A549 treated with ZK216348 at 1 μM for 4 hours (cell line): ENCODE data around the gene EEF1G. TPM values are rescaled to one million over a fixed set of nuclear protein-coding genes. Genes with fewer than 3 reads are reported as not detected.

Experiments
- total RNA-seq: library from RNA; stranded (reverse); fragments of 200-300 nt; extraction: Qiagen RNA extraction; gene quantifications from 5 replicates; pipeline ENCODE4 v1.2.3, GENCODE V29; 2022; ENCODE audit warnings: low read depth

EEF1G gene, protein sequence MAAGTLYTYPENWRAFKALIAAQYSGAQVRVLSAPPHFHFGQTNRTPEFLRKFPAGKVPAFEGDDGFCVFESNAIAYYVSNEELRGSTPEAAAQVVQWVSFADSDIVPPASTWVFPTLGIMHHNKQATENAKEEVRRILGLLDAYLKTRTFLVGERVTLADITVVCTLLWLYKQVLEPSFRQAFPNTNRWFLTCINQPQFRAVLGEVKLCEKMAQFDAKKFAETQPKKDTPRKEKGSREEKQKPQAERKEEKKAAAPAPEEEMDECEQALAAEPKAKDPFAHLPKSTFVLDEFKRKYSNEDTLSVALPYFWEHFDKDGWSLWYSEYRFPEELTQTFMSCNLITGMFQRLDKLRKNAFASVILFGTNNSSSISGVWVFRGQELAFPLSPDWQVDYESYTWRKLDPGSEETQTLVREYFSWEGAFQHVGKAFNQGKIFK
- total RNA-seq, result 1,887 to 2,053 TPM (median 2,011 TPM) in 5 replicates

DNA sequence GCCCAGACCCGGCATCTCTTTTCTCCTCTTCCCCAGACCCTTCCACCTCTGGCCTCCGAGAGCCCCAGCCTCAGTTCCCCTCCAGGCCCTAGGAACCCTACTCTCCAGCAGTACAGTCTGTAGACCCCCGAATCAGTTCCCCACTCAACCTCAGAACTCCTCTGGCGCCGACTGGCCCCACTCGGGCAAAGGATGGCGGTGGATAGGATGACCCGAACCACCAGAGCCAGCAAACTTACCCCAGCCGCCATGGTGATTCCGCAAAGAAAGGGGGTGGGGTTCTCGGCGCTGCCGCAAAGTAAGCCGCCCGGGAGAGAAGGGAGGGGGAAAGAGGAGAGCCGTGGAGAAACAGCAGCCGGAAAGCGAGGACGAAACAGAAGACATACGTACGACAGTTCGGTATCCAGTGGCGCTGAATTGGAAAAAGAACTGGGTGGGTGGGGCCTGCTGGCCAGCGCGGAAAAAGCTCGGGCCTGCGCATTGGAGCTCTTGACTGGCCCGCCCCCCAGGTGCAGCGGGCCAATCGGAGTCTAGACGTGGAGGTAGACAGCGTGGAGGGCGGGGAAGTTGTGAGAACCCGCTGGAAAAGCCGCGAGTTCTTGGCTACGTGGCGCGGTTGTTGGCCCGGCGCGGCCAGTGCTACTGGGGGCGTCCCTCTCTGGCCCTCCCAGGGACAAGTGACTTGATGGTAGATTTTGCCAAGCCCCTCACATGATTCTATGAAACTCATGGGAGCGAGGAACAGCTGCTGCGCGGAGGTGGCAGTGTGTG lies at the start of gene EEF1G:
TSS of gene EEF1G (minus strand) at position 300 of the 771 bp plus-strand sequence. CDS start at position 251, 49 bp downstream.

DNA sequence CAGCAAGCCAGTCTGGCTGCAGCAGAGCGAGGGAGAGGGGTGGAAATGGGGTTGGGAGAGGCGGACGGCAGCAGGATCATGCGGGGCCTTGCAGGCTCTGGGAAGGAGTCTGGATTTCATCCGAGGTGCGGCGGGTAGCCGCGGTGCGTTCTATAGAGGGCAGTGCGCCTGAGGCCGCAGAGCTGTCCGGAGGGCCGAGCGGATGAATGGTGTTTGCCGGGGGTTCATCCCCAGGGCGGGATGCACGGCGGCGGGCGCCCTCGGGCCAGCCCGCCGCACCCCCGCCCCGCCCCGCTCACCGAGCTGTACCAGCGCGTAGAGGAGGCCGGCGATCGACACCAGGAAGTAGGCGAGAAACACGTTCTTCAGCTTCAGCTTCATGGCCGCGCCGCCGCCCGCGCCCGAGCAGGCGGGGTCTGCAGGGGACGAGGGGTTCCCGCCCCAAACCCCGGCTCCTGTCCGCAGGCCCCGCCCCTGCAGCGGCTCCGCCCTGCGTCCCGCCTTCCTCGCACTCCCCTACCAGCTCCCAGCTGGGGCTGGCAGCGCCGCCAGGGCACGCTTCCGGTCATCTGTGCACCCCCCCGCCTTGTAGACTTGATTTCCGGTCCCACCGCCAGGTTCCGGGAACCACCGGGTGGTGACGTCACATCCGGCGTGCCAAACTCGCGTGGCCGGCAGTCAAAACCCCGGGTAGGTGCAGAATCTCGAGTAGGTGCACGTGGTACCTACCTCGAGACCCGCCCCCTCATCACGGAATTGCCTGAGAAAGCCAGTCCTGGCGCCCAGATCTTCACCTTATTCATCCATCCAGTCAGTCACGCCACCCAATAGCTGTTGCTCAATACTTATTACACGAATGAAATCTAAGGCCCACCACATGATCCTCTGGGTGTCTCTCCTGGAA lies 48.1 kb upstream of the EEF1G start, which contains the start of gene B3GAT3:
TSS of gene B3GAT3 (minus strand) at position 420 of the 904 bp plus-strand sequence. CDS start at position 381, 39 bp downstream.

DNA sequence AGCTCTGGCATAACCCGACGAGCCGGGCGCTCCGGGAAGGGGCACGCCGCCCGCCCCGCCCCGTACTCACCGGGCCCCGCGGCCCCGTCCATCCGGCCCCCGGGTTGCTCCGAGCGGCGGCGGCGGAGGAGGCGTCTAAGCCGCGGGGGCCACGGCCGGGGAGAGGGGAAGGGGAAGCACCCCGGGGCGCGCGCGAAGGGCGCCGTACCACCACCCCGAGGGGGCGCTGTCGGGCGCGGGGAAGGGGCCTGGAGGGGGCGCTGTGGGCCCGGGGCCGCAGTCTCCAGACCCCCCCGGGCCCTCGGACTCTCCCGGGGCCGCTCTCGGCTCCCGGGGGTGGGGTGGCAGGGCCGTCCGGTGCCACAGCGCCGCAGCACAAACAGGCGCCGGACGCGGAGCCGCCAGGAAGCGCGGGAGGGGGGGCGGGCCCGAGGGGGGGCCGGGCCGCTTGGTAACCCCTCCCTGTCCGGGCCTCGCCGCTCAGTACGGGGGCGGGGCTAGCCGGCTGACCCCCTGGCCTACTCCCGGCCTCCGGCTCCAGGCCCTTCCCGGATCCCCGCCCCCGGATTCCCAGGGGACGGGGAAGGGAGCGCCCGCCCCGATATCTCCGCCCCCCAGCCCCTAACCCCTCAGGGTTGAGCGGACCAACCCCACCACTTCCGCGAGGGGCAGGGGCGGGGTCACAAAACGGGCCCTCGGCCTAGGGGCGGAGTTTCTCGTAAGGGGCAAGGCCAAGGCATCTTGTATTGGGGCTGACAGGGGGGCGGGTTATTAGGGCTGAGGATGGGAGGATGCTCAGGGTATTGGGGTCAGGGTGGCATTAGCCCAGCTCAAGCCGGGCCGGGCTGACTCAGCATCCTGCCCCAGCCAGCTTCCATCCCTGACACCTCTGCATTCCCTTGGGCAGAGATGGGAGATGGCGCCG lies 38.9 kb upstream of the EEF1G start, which contains the start of the genes EML3 and ROM1:
TSS of gene EML3 (minus strand) at position 410 of the 925 bp plus-strand sequence. CDS start at position 92, 318 bp downstream.
TSS of gene ROM1 (plus strand) at position 892 of the 925 bp plus-strand sequence. CDS start at position 917, 25 bp downstream.

DNA sequence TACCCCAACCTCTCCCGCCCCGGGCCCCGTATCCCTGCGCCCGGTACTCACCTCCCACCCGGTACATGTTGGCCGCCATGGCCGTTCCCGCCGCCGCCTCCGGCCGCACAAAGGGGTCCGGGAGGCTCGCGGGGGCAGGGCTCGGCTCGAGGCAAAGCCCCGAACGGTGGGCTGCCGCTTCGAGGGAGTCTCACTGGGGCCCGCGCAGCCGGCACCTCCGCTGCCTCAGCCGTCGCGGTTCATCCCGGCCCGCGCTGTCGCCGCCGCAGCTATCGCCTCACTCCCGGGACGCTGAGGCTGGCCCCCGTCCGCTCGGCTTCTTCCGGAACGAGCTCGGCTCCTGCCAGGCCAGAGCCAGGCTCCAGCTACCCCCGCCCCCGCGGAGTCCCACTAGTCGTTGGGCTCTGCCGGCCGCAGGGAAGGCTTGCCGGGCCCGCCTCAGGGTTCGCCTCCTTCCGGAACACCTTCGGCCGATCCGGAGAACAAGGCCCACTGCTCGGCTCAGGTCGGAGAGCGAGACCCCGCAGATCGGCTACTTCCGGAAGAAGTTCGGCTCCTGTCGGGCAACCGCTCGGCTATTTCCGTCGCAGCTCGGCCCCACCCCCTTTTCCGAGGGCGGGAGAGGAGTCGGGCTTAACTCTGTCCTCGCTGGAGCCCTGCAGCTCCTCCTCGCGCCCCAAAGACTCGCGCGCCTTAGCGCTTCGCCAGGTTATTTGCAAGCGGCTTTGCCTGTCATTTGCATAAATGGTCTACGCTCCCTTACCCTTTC lies 27.9 kb upstream of the EEF1G start, which contains the start of gene MTA2:
TSS of gene MTA2 (minus strand) at position 494 of the 769 bp plus-strand sequence. CDS start at position 79, 415 bp downstream.

DNA sequence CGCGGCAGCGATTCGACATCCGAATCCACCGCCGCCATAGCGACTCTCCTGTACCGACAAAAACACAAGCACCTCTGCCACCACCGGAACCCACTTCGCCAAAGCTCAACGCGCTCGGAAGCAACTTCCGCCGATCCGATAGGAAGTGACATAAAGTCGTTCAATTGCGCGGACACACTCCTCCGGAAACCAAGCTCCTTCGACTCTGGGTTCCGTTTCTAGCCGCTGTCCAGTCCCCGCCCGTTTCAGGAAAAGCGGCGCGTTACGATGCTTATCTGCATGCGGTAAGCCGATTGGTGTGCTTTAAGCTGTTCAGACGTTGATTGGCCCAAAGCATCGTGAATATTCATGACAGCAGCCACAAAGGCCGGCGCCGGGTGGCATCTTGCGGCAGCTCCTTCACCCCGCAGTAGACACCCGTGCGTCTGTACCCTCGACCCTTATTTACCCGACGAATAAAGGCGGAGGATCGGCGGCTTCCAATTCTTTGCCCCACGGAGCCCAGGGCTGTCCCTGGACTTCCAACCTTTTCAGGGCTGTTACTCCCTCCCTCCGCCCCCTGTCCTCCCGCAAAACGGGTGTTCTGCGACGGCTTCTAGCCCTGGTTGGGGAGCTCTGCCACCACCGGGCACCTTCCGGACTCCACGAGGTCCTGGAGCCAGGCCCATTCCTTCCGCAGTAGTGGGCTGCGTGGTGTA lies 17.9 kb upstream of the EEF1G start, which contains the start of gene TUT1:
TSS of gene TUT1 (minus strand) at position 76 of the 698 bp plus-strand sequence. CDS start at position 38, 38 bp downstream.

DNA sequence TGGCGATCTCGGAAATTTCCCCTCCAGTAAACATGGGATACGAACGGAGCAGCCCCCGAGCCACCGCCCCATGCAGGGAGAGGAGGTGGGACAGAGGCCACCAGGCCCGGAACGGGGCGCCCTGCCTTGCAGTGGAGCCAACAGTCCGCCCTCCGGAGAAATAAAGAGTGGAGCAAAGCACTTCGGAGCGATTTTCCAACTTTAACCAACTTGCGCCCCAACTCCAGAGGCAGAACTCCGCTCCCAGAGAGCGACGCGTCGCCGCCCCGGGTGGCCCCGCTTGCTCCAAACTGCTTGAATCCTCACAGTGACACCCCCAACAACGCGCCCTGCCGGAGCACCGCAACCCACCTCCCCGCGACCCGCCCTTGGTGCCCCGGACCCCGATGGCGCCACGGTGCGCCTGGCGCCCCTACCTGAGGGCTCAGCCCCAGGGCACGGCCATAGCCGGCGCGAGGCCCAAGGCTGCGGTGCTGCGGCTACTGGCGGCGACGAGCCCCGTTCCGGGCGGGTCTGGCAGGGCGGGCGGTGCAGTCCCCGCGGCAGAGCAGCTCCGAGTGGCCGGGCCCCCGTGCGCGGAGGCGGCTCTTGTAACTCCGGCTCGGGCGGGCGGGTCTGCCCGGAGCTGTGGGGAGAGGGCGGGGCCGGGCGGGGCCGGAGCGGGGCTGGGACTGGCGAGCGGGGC lies 27.3 kb downstream of the EEF1G start, which contains the start of gene AHNAK:
TSS of gene AHNAK (minus strand) at position 563 of the 685 bp plus-strand sequence. CDS start 10,708 bp downstream, outside the sequence.

Other genes starting within 250 kb of the EEF1G start
- gene ASRGL1, start 236.4 kb downstream of the EEF1G start, total RNA-seq, result 12.7 to 13.7 TPM (median 13.1 TPM) in 5 replicates
- not detected in 5 replicates for gene SCGB1A1, start 154.9 kb downstream of the EEF1G start, total RNA-seq
- 237 to 338 TPM (median 298 TPM) in 5 replicates for gene AHNAK, start 27.1 kb downstream of the EEF1G start, total RNA-seq
- 7.8 to 17.7 TPM (median 15.1 TPM) in 5 replicates for gene TUT1, start 17.6 kb upstream of the EEF1G start, total RNA-seq
- gene MTA2, start 28.0 kb upstream of the EEF1G start, total RNA-seq, result 77.4 to 91.6 TPM (median 86.2 TPM) in 5 replicates
- 13.5 to 30.1 TPM (median 26.2 TPM) in 5 replicates for gene EML3, start 38.9 kb upstream of the EEF1G start, total RNA-seq
- 3.5 to 4.8 TPM (median 4.4 TPM) in 5 replicates for gene ROM1, start 39.4 kb upstream of the EEF1G start, total RNA-seq
- 30.1 to 56.7 TPM (median 52.1 TPM) in 5 replicates for gene B3GAT3, start 48.1 kb upstream of the EEF1G start, total RNA-seq
- gene GANAB, start 72.7 kb upstream of the EEF1G start, total RNA-seq, result 200 to 293 TPM (median 267 TPM) in 5 replicates
- gene INTS5, start 79.4 kb upstream of the EEF1G start, total RNA-seq, result 12.9 to 22.4 TPM (median 21.3 TPM) in 5 replicates
- 124 to 164 TPM (median 134 TPM) in 5 replicates for gene C11orf98, start 91.3 kb upstream of the EEF1G start, total RNA-seq
- gene CSKMT, start 91.4 kb upstream of the EEF1G start, total RNA-seq, result 5.8 to 16.2 TPM (median 12.6 TPM) in 5 replicates
- gene UQCC3, start 97.8 kb upstream of the EEF1G start, total RNA-seq, result 25.4 to 39.4 TPM (median 34.5 TPM) in 5 replicates
- 4.8 to 5.3 TPM (median 5.0 TPM) in 5 replicates for gene LBHD1, start 98.4 kb upstream of the EEF1G start, total RNA-seq
- 89.4 to 131 TPM (median 123 TPM) in 5 replicates for gene UBXN1, start 105.2 kb upstream of the EEF1G start, total RNA-seq
- 0.09 to 0.25 TPM (median 0.14 TPM) in 3 of 5 replicates, not detected in the others for gene LRRN4CL, start 115.6 kb upstream of the EEF1G start, total RNA-seq
- gene BSCL2, start 133.5 kb upstream of the EEF1G start, total RNA-seq, result 49.0 to 86.5 TPM (median 71.5 TPM) in 5 replicates
- gene GNG3, start 133.8 kb upstream of the EEF1G start, total RNA-seq, result not detected in 5 replicates
- gene HNRNPUL2, start 153.6 kb upstream of the EEF1G start, total RNA-seq, result 40.2 to 45.6 TPM (median 42.8 TPM) in 5 replicates
- gene TTC9C, start 154.6 kb upstream of the EEF1G start, total RNA-seq, result 30.4 to 34.7 TPM (median 33.1 TPM) in 5 replicates
- 1.1 to 1.8 TPM (median 1.6 TPM) in 5 replicates for gene ZBTB3, start 180.3 kb upstream of the EEF1G start, total RNA-seq
- 170 to 201 TPM (median 175 TPM) in 5 replicates for gene POLR2G, start 187.7 kb upstream of the EEF1G start, total RNA-seq
- 11.3 to 18.0 TPM (median 15.4 TPM) in 5 replicates for gene TAF6L, start 197.5 kb upstream of the EEF1G start, total RNA-seq
- gene TMEM179B, start 213.5 kb upstream of the EEF1G start, total RNA-seq, result 53.3 to 97.0 TPM (median 86.6 TPM) in 5 replicates
- 16.2 to 32.5 TPM (median 26.9 TPM) in 5 replicates for gene TMEM223, start 218.1 kb upstream of the EEF1G start, total RNA-seq
- gene NXF1, start 231.5 kb upstream of the EEF1G start, total RNA-seq, result 39.8 to 58.2 TPM (median 53.4 TPM) in 5 replicates